Neutrophil (primary cell): Measurements from ENCODE around the gene ATP6V1G1.

Experiments used
- H3K27ac ChIP-seq: fragments of 200-600 bp; sonication (generic); 2 replicates; pipeline ENCODE4 v1.5.1; 2016; ENCODE audit warnings: mild to moderate bottlenecking, moderate library complexity
- H3K27me3 ChIP-seq: fragments of 200-600 bp; sonication (generic); 2 replicates; pipeline ENCODE4 v1.6.0; 2016; ENCODE audit warnings: mild to moderate bottlenecking
- H3K36me3 ChIP-seq: fragments of 200-600 bp; sonication (generic); 2 replicates; pipeline ENCODE4 v1.5.1; 2017
- H3K4me1 ChIP-seq, 2 experiments: fragments of 200-600 bp in 1 of 2; sonication (generic) in 1 of 2; 1 replicate in 1 of 2; 2 replicates in 1 of 2; pipeline versions ENCODE4 v1.5.1 to v1.6.1; 2013 to 2016; ENCODE audit warnings: low read depth in 1 of 2, low read length in 1 of 2, mild to moderate bottlenecking in 1 of 2, moderate library complexity in 1 of 2; ENCODE audit not compliant: control insufficient read depth in 1 of 2, insufficient read depth in 1 of 2
- H3K4me3 ChIP-seq, 2 experiments: fragments of 200-600 bp in 1 of 2; sonication (generic) in 1 of 2; 1 replicate in 1 of 2; 2 replicates in 1 of 2; pipeline ENCODE4 v1.5.1; 2013 to 2016; ENCODE audit warnings: low read depth in 1 of 2, low read length in 1 of 2, mild to moderate bottlenecking in 1 of 2, moderate library complexity in 1 of 2
- H3K9me3 ChIP-seq: fragments of 200-600 bp; sonication (generic); 2 replicates; pipeline ENCODE4 v1.5.1; 2016
- TF ChIP-seq, protein P1 (sequence below): fragments of 200-600 bp; sonication (generic); IDR thresholded peaks from 2 replicates; pipeline ENCODE4 v1.5.1; 2016; ENCODE audit warnings: antibody characterized with exemption

The ATP6V1G1 gene, protein sequence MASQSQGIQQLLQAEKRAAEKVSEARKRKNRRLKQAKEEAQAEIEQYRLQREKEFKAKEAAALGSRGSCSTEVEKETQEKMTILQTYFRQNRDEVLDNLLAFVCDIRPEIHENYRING

DNA sequence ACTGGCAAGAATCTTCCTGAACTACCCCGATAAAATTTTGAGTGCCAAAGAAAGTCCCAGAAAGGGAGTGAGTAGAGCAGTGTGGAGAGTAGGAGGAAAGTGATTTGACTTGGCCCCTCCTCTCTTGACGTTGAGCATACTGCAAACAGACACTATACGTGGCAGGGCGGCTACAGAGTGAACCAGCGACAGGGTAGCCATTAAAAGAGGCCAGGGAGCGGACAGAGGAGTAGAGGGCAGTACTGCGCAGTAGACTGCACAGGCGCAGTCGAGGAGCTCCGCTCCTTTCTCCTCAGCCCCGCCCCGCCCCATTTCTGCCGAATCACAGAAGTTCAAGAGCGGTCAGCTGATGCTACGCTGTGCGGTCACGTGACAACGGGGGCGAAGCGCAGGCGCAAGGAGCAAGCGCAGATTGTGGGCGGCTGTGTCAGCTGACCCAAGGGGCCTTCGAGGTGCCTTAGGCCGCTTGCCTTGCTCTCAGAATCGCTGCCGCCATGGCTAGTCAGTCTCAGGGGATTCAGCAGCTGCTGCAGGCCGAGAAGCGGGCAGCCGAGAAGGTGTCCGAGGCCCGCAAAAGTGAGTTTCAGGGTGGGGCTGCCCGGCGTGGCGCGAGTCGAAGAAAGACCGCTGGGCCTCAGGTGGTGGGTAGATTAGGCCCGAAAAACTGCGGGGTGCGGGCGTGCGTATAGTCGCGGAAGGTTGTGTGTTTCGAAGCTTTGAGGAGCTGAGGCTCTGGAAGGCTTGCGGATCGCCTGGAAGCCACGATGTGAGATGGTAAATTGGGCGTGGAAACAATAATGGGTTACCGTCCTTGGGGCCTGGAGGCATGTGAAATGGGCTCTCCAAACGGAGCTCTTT lies at the start of gene ATP6V1G1:
Gene ATP6V1G1 (plus strand): TSS at position 425 of the 858 bp plus-strand sequence. CDS start 70 bp downstream, at position 495.
- Histone ChIP-seq H3K4me1 (peaks cover 37 to 38% of the 10 kb centered on the region in 2 experiments), H3K27me3 (no peaks in the 10 kb centered on the region)
- TF ChIP-seq, protein P1, sequence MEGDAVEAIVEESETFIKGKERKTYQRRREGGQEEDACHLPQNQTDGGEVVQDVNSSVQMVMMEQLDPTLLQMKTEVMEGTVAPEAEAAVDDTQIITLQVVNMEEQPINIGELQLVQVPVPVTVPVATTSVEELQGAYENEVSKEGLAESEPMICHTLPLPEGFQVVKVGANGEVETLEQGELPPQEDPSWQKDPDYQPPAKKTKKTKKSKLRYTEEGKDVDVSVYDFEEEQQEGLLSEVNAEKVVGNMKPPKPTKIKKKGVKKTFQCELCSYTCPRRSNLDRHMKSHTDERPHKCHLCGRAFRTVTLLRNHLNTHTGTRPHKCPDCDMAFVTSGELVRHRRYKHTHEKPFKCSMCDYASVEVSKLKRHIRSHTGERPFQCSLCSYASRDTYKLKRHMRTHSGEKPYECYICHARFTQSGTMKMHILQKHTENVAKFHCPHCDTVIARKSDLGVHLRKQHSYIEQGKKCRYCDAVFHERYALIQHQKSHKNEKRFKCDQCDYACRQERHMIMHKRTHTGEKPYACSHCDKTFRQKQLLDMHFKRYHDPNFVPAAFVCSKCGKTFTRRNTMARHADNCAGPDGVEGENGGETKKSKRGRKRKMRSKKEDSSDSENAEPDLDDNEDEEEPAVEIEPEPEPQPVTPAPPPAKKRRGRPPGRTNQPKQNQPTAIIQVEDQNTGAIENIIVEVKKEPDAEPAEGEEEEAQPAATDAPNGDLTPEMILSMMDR = peak; percentile 28

DNA sequence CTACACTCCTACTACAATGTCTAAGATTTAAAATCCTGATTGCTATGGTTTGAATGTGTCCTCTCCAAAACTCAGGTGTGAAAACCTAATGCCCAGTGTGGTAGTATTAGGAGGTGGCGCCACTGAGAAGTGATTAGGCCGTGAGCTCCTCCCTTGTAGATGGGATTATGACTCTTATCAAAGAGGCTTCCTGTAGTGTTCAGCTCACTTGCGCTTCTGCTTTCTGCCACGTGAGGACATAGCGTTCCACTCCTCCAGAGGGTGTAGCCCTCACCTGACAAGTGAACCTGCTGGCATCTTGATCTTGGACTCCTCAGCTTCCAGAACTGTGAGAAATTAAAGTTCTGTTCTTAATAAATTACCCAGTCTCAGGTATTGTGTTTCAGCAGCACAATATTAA lies 49.3 kb upstream of the ATP6V1G1 start:
- TF ChIP-seq, protein P1 = no peak

More for the DNA sequence above, at the start of gene ATP6V1G1:
- H3K4me3 ChIP-seq = peak within 1 kb of the TSS; percentile 81 to 92
- H3K27ac ChIP-seq = peak within 1 kb of the TSS; percentile 88
- no peaks in the 10 kb centered on the region for H3K9me3 ChIP-seq
- H3K36me3 ChIP-seq = peaks cover 2% of the 10 kb centered on the region

DNA sequence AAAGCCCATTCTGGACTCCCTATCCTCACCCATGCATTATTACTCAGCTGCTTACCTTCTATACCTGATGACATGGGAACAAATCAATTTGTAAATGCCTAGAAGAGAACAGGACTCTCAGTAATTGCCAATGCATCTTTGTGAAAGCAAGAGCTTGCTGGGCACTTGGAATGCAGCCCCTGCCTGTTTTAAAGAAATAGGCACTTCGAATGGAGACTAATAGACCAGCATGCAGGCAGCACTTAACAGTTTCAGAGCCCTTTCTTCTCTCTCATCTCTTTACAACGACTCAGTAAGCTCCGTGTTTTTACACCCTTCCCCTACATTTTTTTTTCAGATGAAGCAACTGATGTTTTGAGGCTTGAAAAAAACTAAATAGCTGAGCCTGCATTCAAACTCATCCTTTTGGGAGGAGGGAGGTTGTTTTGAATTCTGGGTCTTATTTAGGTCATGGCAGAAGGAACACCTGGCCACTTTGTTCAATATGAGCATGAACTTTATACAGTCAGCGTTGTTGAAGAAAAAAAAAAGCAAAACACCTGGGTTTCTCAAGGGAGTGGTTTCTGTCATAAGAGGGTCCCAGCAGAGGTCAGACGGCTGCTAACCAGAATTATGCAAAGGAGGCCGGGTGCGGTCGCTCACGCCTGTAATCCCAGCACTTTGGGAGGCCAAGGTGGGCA lies 47.7 kb upstream of the ATP6V1G1 start:
- no peaks in the 10 kb centered on the region for H3K36me3 ChIP-seq
- no peak overlapping the region for H3K27ac ChIP-seq
- H3K4me3 ChIP-seq = no peak overlapping the region
- TF ChIP-seq, protein P1 = no peak
- H3K27me3 ChIP-seq = peaks cover 7% of the 10 kb centered on the region
- H3K9me3 ChIP-seq = no peaks in the 10 kb centered on the region
- no peaks in the 10 kb centered on the region for H3K4me1 ChIP-seq

More for the DNA sequence above, 49.3 kb upstream of the ATP6V1G1 start:
- no peaks in the 10 kb centered on the region for H3K9me3 ChIP-seq
- H3K27ac ChIP-seq = no peak overlapping the region
- no peaks in the 10 kb centered on the region for H3K4me1 ChIP-seq
- H3K4me3 ChIP-seq = no peak overlapping the region
- H3K27me3 ChIP-seq = no peaks in the 10 kb centered on the region
- no peaks in the 10 kb centered on the region for H3K36me3 ChIP-seq

DNA sequence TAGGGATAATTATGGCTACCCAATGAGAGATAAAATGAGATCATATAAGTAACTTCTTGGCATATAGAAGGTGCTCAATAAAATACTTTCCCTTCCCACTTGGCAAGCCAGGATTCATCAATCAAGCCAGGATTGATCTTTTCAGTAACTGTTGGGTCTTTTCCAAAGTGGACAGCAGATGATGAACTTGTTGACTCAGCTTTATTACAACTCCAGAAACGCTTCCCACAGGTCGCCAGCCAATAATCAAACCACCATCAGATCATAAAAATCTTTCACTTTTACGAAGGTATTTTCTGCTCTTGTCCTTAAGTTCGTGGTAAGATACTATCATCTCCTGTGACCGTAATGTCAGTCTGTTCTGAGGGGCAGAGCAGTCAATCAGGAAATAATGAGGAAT lies 42.5 kb upstream of the ATP6V1G1 start:
- Histone ChIP-seq H3K36me3 (no peaks in the 10 kb centered on the region), H3K4me3 (no peak overlapping the region), H3K9me3 (no peaks in the 10 kb centered on the region), H3K4me1 (peaks cover 0 to 8% of the 10 kb centered on the region in 2 experiments), H3K27ac (no peak overlapping the region), H3K27me3 (peaks cover 16% of the 10 kb centered on the region)
- TF ChIP-seq, protein P1 = no peak

DNA sequence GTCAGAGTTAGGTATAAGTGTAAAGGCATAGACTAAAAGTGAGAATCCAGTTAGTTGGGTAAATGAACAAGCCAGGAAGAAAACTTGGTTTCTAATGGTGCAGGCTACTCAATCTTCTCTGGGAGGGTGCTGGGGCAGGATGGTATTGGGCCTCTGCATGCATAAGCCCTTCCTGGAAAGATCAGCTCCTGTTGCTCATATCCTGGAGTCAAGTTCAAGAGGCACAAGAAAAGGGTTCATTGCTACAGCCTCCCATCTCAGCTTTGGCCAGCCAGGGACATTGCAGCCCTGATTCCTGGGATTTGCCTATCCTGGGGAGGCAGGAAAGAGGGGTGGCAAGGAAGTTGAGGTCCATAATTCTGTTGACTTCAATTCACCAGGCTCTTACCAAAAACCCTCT lies 40.7 kb upstream of the ATP6V1G1 start:
- Histone ChIP-seq H3K4me1 (peaks cover 0 to 8% of the 10 kb centered on the region in 2 experiments), H3K9me3 (no peaks in the 10 kb centered on the region), H3K4me3 (no peak overlapping the region), H3K27ac (no peak overlapping the region), H3K36me3 (no peaks in the 10 kb centered on the region), H3K27me3 (peaks cover 16% of the 10 kb centered on the region)
- TF ChIP-seq, protein P1 = no peak
